ENCODE measurements around the gene LITAF.

LITAF gene

GRCh38 chr16:11550791-11551498 lies 35.8 kb downstream of the LITAF start:
- no peak for DNase-seq

- DNase-seq: no peak
Observed at GRCh38 chr16:11547118-11547916, 39.4 kb downstream of the LITAF start.

GRCh38 chr16:11546608-11547061 lies 40.1 kb downstream of the LITAF start:
- no peak for DNase-seq

- DNase-seq: no peak
Observed at GRCh38 chr16:11543661-11544393, 42.9 kb downstream of the LITAF start.

GRCh38 chr16:11542069-11542744 lies 44.5 kb downstream of the LITAF start:
- no peak for DNase-seq

GRCh38 chr16:11539641-11540050 lies 47.1 kb downstream of the LITAF start:
- DNase-seq: no peak

GRCh38 chr16:11538880-11539279 lies 47.8 kb downstream of the LITAF start:
- no peak for DNase-seq

- no peak for DNase-seq
Observed at GRCh38 chr16:11536104-11536866, 50.4 kb downstream of the LITAF start.

GRCh38 chr16:11535494-11535893 lies 51.2 kb downstream of the LITAF start:
- no peak for DNase-seq

- DNase-seq: no peak
Observed at GRCh38 chr16:11534262-11534661, 52.5 kb downstream of the LITAF start.

GRCh38 chr16:11533588-11533987 lies 53.1 kb downstream of the LITAF start:
- no peak for DNase-seq

GRCh38 chr16:11530171-11530940 lies 56.4 kb downstream of the LITAF start:
- DNase-seq: no peak

GRCh38 chr16:11529285-11529684 lies 57.4 kb downstream of the LITAF start:
- no peak for DNase-seq

GRCh38 chr16:11528053-11528452 lies 58.7 kb downstream of the LITAF start:
- no peak for DNase-seq

GRCh38 chr16:11526655-11527350 lies 59.9 kb downstream of the LITAF start:
- no peak for DNase-seq

GRCh38 chr16:11524098-11524760 lies 62.5 kb downstream of the LITAF start:
- no peak for DNase-seq

GRCh38 chr16:11521055-11521454 lies 65.7 kb downstream of the LITAF start:
- DNase-seq: no peak

- DNase-seq: no peak
Observed at GRCh38 chr16:11520442-11520841, 66.3 kb downstream of the LITAF start.

GRCh38 chr16:11517961-11518360 lies 68.8 kb downstream of the LITAF start:
- DNase-seq: no peak
